ENCODE measurements around the gene AK8. TPM values are rescaled to one million over a fixed set of nuclear protein-coding genes. Genes with fewer than 3 reads are reported as not detected.
"Not testable (repeated sequence)": the region's sequence is repeated elsewhere in the genome, so short reads cannot be mapped to it uniquely, and the experiment has no call there.

The AK8 gene
- total RNA-seq, 1 experiment from 2014 or later = 0.13 TPM

GRCh38 chr9:132729235-132729890 is 148.7 kb downstream of the AK8 start:
- no peaks in the 10 kb centered on the region for H3K9me3 ChIP-seq (replicated peaks)
- DNase-seq (ENCODE audit: low read depth in 1 of 2, low spot score in 2 of 2) = no peak
- H3K4me3 ChIP-seq = no peak overlapping the region
- H3K27me3 ChIP-seq (replicated peaks) = 0 out of 2 replicates have a peak, but pooled peaks cover 4% of the 10 kb centered on the region
- no peak overlapping the region for H3K27ac ChIP-seq
- no peaks in the 10 kb centered on the region for H3K36me3 ChIP-seq
- no peaks in the 10 kb centered on the region for H3K4me1 ChIP-seq (replicated peaks)

DNA sequence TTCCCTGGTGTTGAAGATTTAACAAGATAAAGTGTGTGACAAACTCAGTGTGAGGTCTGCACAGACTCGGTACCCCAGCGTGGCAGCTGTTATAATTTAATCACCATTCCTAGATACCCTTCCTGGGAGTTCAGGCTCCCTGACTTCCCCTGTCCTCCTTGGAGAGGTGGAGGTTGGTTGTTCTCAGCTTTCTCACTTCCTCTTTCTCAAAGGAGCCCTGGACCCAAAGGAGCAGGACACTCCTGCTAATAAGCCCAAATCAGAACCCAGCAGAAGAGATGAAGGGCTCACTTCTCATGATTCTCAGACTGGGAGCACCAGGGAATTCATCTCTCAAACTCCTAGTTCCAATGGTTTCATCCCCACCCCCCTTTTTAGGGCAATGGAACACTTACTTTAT is 149.6 kb downstream of the AK8 start:
- H3K4me1 ChIP-seq (replicated peaks) = no peaks in the 10 kb centered on the region

DNA sequence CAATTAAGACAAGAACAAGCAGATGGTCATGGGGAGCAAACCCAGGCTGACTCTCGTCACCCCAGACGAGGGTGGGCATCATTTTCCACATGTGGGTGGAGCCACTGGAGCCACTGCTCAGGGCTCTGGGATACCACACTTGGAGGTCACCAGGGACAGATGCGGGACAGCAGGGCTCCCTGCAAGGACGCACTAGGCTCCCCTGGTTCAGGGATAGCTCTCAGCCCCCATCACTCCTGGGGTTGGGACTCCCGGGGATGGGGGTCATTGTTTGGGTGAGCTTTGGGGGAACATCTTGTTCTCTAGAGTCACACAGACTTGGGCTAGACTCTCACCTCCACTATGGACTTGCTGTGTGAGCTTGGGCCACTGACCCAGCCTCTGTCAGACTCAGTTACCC is 150.0 kb downstream of the AK8 start:
- Histone ChIP-seq H3K36me3 (no peaks in the 10 kb centered on the region), H3K9me3 (replicated peaks) (no peaks in the 10 kb centered on the region), H3K4me1 (replicated peaks) (no peaks in the 10 kb centered on the region), H3K4me3 (no peak overlapping the region), H3K27ac (no peak overlapping the region), H3K27me3 (replicated peaks) (0 out of 2 replicates have a peak, but pooled peaks cover 4% of the 10 kb centered on the region)
- DNase-seq (ENCODE audit: low read depth in 1 of 2, low spot score in 2 of 2) = no peak

More for the DNA sequence above, 149.6 kb downstream of the AK8 start:
- Histone ChIP-seq H3K36me3 (no peaks in the 10 kb centered on the region), H3K27me3 (replicated peaks) (0 out of 2 replicates have a peak, but pooled peaks cover 4% of the 10 kb centered on the region), H3K4me3 (no peak overlapping the region), H3K9me3 (replicated peaks) (no peaks in the 10 kb centered on the region), H3K27ac (no peak overlapping the region)
- DNase-seq (ENCODE audit: low read depth in 1 of 2, low spot score in 2 of 2) = no peak

GRCh38 chr9:132726576-132727130 is 151.4 kb downstream of the AK8 start:
- 0 out of 2 replicates have a peak, but pooled peaks cover 1% of the 10 kb centered on the region for H3K27me3 ChIP-seq (replicated peaks)
- no peaks in the 10 kb centered on the region for H3K4me1 ChIP-seq (replicated peaks)
- no peaks in the 10 kb centered on the region for H3K36me3 ChIP-seq
- no peaks in the 10 kb centered on the region for H3K9me3 ChIP-seq (replicated peaks)
- H3K27ac ChIP-seq = no peak overlapping the region
- H3K4me3 ChIP-seq = no peak overlapping the region
- DNase-seq (ENCODE audit: low read depth in 1 of 2, low spot score in 2 of 2) = no peak

DNA sequence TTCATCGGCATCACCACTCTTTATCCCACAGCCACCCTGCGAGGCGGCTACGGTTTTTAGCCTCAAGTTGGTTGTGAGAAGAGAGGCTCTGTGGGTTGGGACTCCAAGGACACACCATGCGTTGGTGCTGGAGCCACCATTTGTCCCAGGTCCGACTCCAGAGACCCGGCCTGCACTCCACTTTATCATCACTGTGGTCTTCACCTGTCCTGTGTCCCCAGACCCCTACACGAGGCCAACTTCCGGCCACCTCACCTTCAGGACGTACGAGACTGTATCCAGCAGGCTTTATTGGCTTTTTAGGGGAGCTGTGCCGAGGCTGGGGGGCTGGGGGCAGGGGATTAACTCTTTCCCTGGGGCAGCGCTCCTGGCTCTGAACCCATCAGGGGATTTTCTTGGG is 152.8 kb downstream of the AK8 start:
- no peak for DNase-seq (ENCODE audit: low read depth in 1 of 2, low spot score in 2 of 2)
- Histone ChIP-seq H3K9me3 (replicated peaks) (no peaks in the 10 kb centered on the region), H3K36me3 (no peaks in the 10 kb centered on the region), H3K27ac (no peak overlapping the region), H3K4me3 (no peak overlapping the region), H3K4me1 (replicated peaks) (no peaks in the 10 kb centered on the region), H3K27me3 (replicated peaks) (no peaks in the 10 kb centered on the region)

DNA sequence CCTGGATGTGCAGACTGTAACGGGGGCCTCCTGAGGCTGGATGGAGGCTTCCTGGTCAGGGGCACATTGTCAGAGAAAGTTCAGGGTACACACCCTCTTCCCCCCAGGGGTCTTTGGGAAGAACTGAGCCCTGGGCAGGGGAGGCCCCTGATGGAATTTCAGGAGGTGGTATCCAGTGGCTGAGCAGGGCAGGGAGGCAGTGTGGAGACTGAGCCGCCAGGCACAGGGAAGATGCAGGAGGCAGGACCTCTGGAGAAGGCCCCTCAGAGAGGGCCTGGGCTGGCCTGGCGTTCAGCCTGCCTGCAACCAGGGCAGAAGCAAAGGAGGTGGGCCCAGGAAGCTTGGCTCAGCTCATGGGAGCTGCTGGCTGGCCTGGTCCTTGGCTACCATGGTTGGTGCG is 154.3 kb downstream of the AK8 start:
- Histone ChIP-seq H3K4me3 (no peak overlapping the region), H3K4me1 (replicated peaks) (no peaks in the 10 kb centered on the region), H3K9me3 (replicated peaks) (no peaks in the 10 kb centered on the region), H3K27me3 (replicated peaks) (0 out of 2 replicates have a peak, but pooled peaks cover 2% of the 10 kb centered on the region), H3K36me3 (no peaks in the 10 kb centered on the region), H3K27ac (no peak overlapping the region)
- DNase-seq (ENCODE audit: low read depth in 1 of 2, low spot score in 2 of 2) = no peak

DNA sequence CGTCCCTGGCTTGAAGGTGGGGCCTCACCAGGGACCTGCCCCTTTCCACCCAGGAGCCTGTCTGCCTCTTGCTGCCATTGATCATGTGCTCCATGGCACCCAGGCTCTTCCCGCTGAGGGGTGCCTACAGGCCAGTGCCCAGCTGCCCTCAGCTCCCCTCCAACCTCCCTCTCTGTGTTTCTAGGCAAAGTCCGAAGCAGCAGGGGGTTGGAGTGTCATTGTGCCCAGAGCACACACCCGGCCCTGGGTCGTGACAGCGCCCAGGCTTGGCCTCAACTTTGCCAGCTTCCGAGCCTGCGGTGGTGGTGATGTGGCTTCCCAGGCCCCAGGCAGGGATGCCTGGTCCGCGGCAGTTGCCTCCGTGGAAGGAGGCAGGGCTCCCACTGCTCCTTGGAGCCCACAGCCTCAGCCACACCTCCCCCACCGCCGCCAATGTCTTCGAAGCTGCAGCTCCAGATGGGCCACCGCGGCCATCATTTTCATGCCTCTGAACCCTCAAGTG is 155.5 kb downstream of the AK8 start:
- Histone ChIP-seq H3K36me3 (no peaks in the 10 kb centered on the region), H3K4me1 (replicated peaks) (no peaks in the 10 kb centered on the region), H3K9me3 (replicated peaks) (no peaks in the 10 kb centered on the region), H3K27me3 (replicated peaks) (0 out of 2 replicates have a peak, but pooled peaks cover 2% of the 10 kb centered on the region), H3K4me3 (no peak overlapping the region), H3K27ac (no peak overlapping the region)
- no peak for DNase-seq (ENCODE audit: low read depth in 1 of 2, low spot score in 2 of 2)

DNA sequence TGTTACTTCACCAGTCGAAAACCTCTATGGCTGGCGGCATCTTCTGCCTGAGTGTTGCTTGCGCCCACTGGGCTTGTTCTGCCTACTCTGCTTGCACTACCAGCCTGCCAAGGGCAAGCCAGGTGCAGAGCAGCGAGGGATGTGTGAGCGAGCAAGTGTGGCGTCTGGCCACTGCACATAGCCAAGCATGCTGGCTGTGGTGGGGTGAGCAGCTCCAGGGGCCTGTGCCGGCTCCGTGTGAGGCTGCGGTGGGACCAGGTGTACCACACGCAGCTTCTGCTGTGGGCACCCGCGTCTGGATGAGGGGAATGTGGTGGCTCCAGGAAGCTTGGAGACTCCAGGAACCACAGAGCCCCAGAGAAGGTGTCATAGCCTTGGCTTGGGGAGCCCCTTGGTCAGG is 156.4 kb downstream of the AK8 start:
- no peaks in the 10 kb centered on the region for H3K36me3 ChIP-seq
- no peaks in the 10 kb centered on the region for H3K4me1 ChIP-seq (replicated peaks)
- H3K9me3 ChIP-seq (replicated peaks) = no peaks in the 10 kb centered on the region
- no peak overlapping the region for H3K4me3 ChIP-seq
- DNase-seq (ENCODE audit: low read depth in 1 of 2, low spot score in 2 of 2) = no peak
- no peak overlapping the region for H3K27ac ChIP-seq
- H3K27me3 ChIP-seq (replicated peaks) = 0 out of 2 replicates have a peak, but pooled peaks cover 2% of the 10 kb centered on the region

- not testable (repeated sequence) for H3K4me3 ChIP-seq; H3K4me1 ChIP-seq (replicated peaks); H3K27ac ChIP-seq; H3K36me3 ChIP-seq; DNase-seq (ENCODE audit: low read depth in 1 of 2, low spot score in 2 of 2); H3K27me3 ChIP-seq (replicated peaks); H3K9me3 ChIP-seq (replicated peaks)
These were observed 159.6 kb downstream of the AK8 start for GRCh38 chr9:132718381-132718928.

DNA sequence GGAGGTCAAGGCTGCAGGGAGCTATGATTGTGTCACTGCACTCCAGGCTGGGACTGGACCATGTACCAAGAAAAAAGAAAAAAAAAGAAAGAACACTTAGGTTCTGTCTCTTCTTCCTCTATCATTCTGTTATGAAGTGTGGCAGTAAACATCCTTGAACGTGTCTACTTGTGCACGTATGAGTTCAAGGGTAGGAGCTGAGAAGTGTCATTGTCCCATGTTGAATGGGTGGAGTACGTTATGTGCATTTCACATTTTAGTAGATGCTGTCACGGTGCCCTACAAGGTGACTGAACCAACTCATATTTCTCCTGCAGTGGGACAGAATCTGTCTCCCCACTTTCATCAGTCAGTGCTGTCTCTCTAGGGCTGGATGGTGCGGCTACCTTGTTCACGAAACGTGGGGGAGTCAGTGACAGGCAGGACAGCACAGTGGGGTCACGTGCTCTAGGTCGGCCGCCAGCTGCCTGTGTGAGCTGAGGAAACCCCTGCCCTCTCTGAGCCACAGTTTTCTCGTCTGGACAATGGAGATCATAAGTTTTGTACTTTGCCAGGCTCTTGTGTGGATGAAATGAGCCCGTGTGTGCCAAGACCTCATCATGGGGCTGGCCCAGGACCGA is 160.6 kb downstream of the AK8 start:
- H3K4me1 ChIP-seq (replicated peaks) = no peaks in the 10 kb centered on the region
- H3K9me3 ChIP-seq (replicated peaks) = no peaks in the 10 kb centered on the region
- H3K27me3 ChIP-seq (replicated peaks) = 0 out of 2 replicates have a peak, but pooled peaks cover 2% of the 10 kb centered on the region
- no peak overlapping the region for H3K27ac ChIP-seq
- H3K36me3 ChIP-seq = no peaks in the 10 kb centered on the region
- H3K4me3 ChIP-seq = no peak overlapping the region
- no peak for DNase-seq (ENCODE audit: low read depth in 1 of 2, low spot score in 2 of 2)

DNA sequence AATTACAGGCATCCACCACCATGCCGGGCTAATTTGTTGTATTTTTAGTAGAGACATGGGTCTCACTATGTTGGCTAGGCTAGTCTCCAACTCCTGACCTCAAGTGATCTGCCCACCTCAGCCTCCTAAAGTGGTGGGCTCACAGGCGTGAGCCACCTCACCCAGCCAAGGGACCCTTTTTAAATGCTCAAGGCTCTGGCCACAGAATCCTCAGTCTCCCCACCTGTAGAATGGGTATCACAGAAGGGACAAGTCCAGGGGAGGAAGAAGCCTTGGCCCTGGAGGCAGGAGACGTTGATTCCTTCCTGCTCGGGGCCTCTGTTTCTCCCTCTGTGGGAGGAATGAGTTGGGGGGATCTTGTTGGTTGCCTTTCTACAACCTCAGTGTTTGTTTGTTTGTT is 162.1 kb downstream of the AK8 start:
- Histone ChIP-seq H3K9me3 (replicated peaks) (no peaks in the 10 kb centered on the region), H3K4me3 (no peak overlapping the region), H3K36me3 (no peaks in the 10 kb centered on the region), H3K27me3 (replicated peaks) (0 out of 2 replicates have a peak, but pooled peaks cover 2% of the 10 kb centered on the region), H3K27ac (no peak overlapping the region), H3K4me1 (replicated peaks) (no peaks in the 10 kb centered on the region)
- no peak for DNase-seq (ENCODE audit: low read depth in 1 of 2, low spot score in 2 of 2)

GRCh38 chr9:132712753-132713152 is 165.3 kb downstream of the AK8 start:
- Histone ChIP-seq H3K4me3 (no peak overlapping the region), H3K27ac (no peak overlapping the region), H3K36me3 (no peaks in the 10 kb centered on the region), H3K9me3 (replicated peaks) (no peaks in the 10 kb centered on the region), H3K27me3 (replicated peaks) (peaks cover 3% of the 10 kb centered on the region; the same call in 1 of the 2 replicates), H3K4me1 (replicated peaks) (no peaks in the 10 kb centered on the region)
- no peak for DNase-seq (ENCODE audit: low read depth in 1 of 2, low spot score in 2 of 2)

DNA sequence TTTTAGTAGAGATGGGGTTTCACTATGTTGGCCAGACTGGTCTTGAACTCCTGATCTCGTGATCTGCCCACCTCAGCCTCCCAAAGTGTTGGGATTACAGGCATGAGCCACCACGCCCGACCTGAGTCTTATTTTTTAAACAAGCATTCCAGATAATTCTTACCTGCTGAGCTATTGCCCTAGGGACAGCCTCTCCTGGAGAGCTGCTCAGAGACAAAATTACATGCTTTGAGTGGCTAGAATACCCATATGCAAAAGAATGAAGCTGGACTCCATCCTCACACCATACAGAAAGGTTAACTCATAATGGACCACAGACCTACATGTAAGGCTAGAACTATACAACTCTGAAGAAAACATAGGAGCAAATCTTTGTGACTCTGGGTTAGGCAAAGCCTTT is 166.2 kb downstream of the AK8 start:
- no peaks in the 10 kb centered on the region for H3K4me1 ChIP-seq (replicated peaks)
- peaks cover 3% of the 10 kb centered on the region; the same call in 1 of the 2 replicates for H3K27me3 ChIP-seq (replicated peaks)
- no peak overlapping the region for H3K4me3 ChIP-seq
- DNase-seq (ENCODE audit: low read depth in 1 of 2, low spot score in 2 of 2) = no peak
- H3K27ac ChIP-seq = no peak overlapping the region
- H3K36me3 ChIP-seq = no peaks in the 10 kb centered on the region
- no peaks in the 10 kb centered on the region for H3K9me3 ChIP-seq (replicated peaks)

DNA sequence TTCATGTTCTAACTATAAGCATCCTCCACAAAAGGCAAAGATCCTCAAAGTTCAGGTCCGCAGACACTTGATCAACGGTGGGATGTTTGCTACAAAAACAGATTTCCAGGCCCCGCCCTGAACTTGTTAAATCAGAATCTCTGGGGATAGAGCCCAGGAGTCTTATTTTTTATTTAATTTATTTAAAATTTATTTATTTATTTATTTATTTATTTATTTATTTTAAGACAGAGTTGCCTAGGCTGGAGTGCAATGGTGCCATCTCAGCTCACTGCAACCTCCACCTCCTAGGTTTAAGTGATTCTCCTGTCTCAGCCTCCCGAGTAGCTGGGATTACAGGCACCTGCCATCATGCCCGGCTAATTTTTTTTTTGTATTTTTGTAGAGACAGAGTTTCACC is 166.9 kb downstream of the AK8 start:
- DNase-seq (ENCODE audit: low read depth in 1 of 2, low spot score in 2 of 2); H3K27ac ChIP-seq; H3K9me3 ChIP-seq (replicated peaks); H3K4me1 ChIP-seq (replicated peaks); H3K36me3 ChIP-seq; H3K4me3 ChIP-seq; H3K27me3 ChIP-seq (replicated peaks): not testable (repeated sequence)
